ENCODE measurements around the gene SETDB1.
"Not testable (repeated sequence)": the region's sequence is repeated elsewhere in the genome, so short reads cannot be mapped to it uniquely, and the experiment has no call there.

Gene SETDB1

GRCh38 chr1:150893336-150893913 is 32.7 kb upstream of the SETDB1 start:
- ChIA-PET CTCF (interaction anchor here (0.6 to 1.3 kb wide), 4 partner anchors 21 to 29 kb away, joined by 3 read pairs; no protein-coding TSS in a partner anchor), POLR2A (no interaction called here)
- DNase-seq (ENCODE audit: low read depth, low spot score) = no peak
- TF ChIP-seq CTCF (IDR thresholded peaks at IDR 0.05; ENCODE audit: insufficient read depth, low read length, missing control alignments) = no peak
- no peak overlapping the region for H3K4me3 ChIP-seq (ENCODE audit: low read depth, low read length)

- ChIA-PET CTCF (no interaction called here), POLR2A (no interaction called here)
- no peak for TF ChIP-seq CTCF (IDR thresholded peaks at IDR 0.05; ENCODE audit: insufficient read depth, low read length, missing control alignments)
- no peak for DNase-seq (ENCODE audit: low read depth, low spot score)
- H3K4me3 ChIP-seq (ENCODE audit: low read depth, low read length) = no peak overlapping the region
Observed at GRCh38 chr1:150895618-150896017, 30.5 kb upstream of the SETDB1 start.

GRCh38 chr1:150899795-150900194 is 26.4 kb upstream of the SETDB1 start:
- DNase-seq (ENCODE audit: low read depth, low spot score); POLR2A ChIA-PET; H3K4me3 ChIP-seq (ENCODE audit: low read depth, low read length): not testable (repeated sequence)
- CTCF ChIA-PET = interaction anchor here (1.7 kb wide), 1 partner anchor 339 kb away, joined by 4 read pairs; no protein-coding TSS in a partner anchor

- no peak overlapping the region for H3K4me3 ChIP-seq (ENCODE audit: low read depth, low read length)
- TF ChIP-seq CTCF (IDR thresholded peaks at IDR 0.05; ENCODE audit: insufficient read depth, low read length, missing control alignments) = no peak
- ChIA-PET POLR2A (no interaction called here), CTCF (interaction anchor here (1.3 kb wide), 1 partner anchor 20 kb away, joined by 5 read pairs; no protein-coding TSS in a partner anchor)
- no peak for DNase-seq (ENCODE audit: low read depth, low spot score)
Observed at GRCh38 chr1:150902346-150902745, 23.8 kb upstream of the SETDB1 start.

- ChIA-PET CTCF (interaction anchor here (1.3 kb wide), 1 partner anchor 20 kb away, joined by 5 read pairs; no protein-coding TSS in a partner anchor), POLR2A (no interaction called here)
- DNase-seq (ENCODE audit: low read depth, low spot score) = no peak
- no peak for TF ChIP-seq CTCF (IDR thresholded peaks at IDR 0.05; ENCODE audit: insufficient read depth, low read length, missing control alignments)
- no peak overlapping the region for H3K4me3 ChIP-seq (ENCODE audit: low read depth, low read length)
Observed at GRCh38 chr1:150902751-150903150, 23.4 kb upstream of the SETDB1 start.

- CTCF ChIA-PET = no interaction called here
- TF ChIP-seq CTCF (IDR thresholded peaks at IDR 0.05; ENCODE audit: insufficient read depth, low read length, missing control alignments) = no peak
- no peak for DNase-seq (ENCODE audit: low read depth, low spot score)
- POLR2A ChIA-PET = no interaction called here
- H3K4me3 ChIP-seq (ENCODE audit: low read depth, low read length) = no peak overlapping the region
Observed at GRCh38 chr1:150905301-150905700, 20.9 kb upstream of the SETDB1 start.

GRCh38 chr1:150906329-150906728 is 19.8 kb upstream of the SETDB1 start:
- ChIA-PET CTCF (no interaction called here), POLR2A (no interaction called here)
- DNase-seq (ENCODE audit: low read depth, low spot score) = no peak
- no peak for TF ChIP-seq CTCF (IDR thresholded peaks at IDR 0.05; ENCODE audit: insufficient read depth, low read length, missing control alignments)
- no peak overlapping the region for H3K4me3 ChIP-seq (ENCODE audit: low read depth, low read length)

All from AG04449 (cell line).